MM.1S (cell line): ENCODE data around the gene POLE.

Experiments used
- DNase-seq: peaks from one replicate; pipeline ENCODE4 v3.0.0-alpha.2; 2015
- H2AFZ ChIP-seq: fragments of 300-600 bp; sonication (generic); 2 replicates; pipeline ENCODE4 v1.6.0; 2016; ENCODE audit warnings: antibody characterized with exemption, low read length
- H3F3A ChIP-seq: fragments of 300-600 bp; sonication (generic); 2 replicates; pipeline ENCODE4 v1.6.1; 2016; ENCODE audit warnings: mild to moderate bottlenecking, antibody characterized with exemption, low read length, moderate library complexity, mixed read lengths; ENCODE audit not compliant: insufficient read depth
- H3K27ac ChIP-seq: fragments of 300-600 bp; sonication (generic); 2 replicates; pipeline ENCODE4 v1.5.1; 2016; ENCODE audit warnings: mild to moderate bottlenecking, low read length
- H3K27me3 ChIP-seq: fragments of 300-600 bp; sonication (generic); replicated peaks from 2 replicates; pipeline ENCODE4 v1.6.0; 2016; ENCODE audit warnings: low read length; ENCODE audit not compliant: insufficient read depth
- H3K36me3 ChIP-seq: fragments of 300-600 bp; sonication (generic); replicated peaks from 2 replicates; pipeline ENCODE4 v1.6.1; 2016; ENCODE audit warnings: mild to moderate bottlenecking, low read length, mixed read lengths; ENCODE audit not compliant: insufficient read depth
- H3K4me1 ChIP-seq: fragments of 300-600 bp; sonication (generic); 2 replicates; pipeline ENCODE4 v1.6.1; 2016; ENCODE audit warnings: low read length, mixed read lengths
- H3K4me2 ChIP-seq: fragments of 300-600 bp; sonication (generic); 2 replicates; pipeline ENCODE4 v1.6.0; 2016; ENCODE audit warnings: low read depth, low read length
- H3K4me3 ChIP-seq: fragments of 300-600 bp; sonication (generic); 2 replicates; pipeline ENCODE4 v1.5.1; 2016; ENCODE audit warnings: low read length, mixed read lengths
- H3K79me2 ChIP-seq: fragments of 300-600 bp; sonication (generic); 2 replicates; pipeline ENCODE4 v1.6.1; 2016; ENCODE audit warnings: mixed run types, low read length, mixed read lengths
- H3K9ac ChIP-seq: fragments of 300-600 bp; sonication (generic); 2 replicates; pipeline ENCODE4 v1.6.1; 2016; ENCODE audit warnings: low read length, mixed read lengths
- H3K9me2 ChIP-seq: fragments of 300-600 bp; sonication (generic); replicated peaks from 2 replicates; pipeline ENCODE4 v1.6.1; 2016; ENCODE audit warnings: mild to moderate bottlenecking, low read length, mixed read lengths; ENCODE audit not compliant: insufficient read depth
- H3K9me3 ChIP-seq: fragments of 300-600 bp; sonication (generic); replicated peaks from 2 replicates; pipeline ENCODE4 v1.6.1; 2016; ENCODE audit warnings: mild to moderate bottlenecking, low read length, mixed read lengths; ENCODE audit not compliant: insufficient read depth
- H4K20me1 ChIP-seq: fragments of 300-600 bp; sonication (generic); 2 replicates; pipeline ENCODE4 v1.6.1; 2016; ENCODE audit warnings: mild to moderate bottlenecking, low read length, moderate library complexity, mixed read lengths; ENCODE audit not compliant: insufficient read depth
- EZH2 ChIP-seq: fragments of 300-600 bp; sonication (generic); optimal IDR thresholded peaks from 2 replicates; pipeline ENCODE3; 2017; ENCODE audit warnings: low read depth, mild to moderate bottlenecking, antibody characterized with exemption, low read length, mixed read lengths
- EZH2phosphoT487 ChIP-seq: fragments of 300-600 bp; sonication (generic); IDR thresholded peaks from 2 replicates; pipeline ENCODE4 v1.6.1; 2018; ENCODE audit warnings: antibody characterized with exemption, low read length
- TF ChIP-seq, protein P1 (sequence below): fragments of 300-600 bp; sonication (generic); IDR thresholded peaks from 2 replicates; pipeline ENCODE4 v1.5.1; 2016; ENCODE audit warnings: antibody characterized with exemption, low read length, mixed read lengths

Gene POLE

DNA sequence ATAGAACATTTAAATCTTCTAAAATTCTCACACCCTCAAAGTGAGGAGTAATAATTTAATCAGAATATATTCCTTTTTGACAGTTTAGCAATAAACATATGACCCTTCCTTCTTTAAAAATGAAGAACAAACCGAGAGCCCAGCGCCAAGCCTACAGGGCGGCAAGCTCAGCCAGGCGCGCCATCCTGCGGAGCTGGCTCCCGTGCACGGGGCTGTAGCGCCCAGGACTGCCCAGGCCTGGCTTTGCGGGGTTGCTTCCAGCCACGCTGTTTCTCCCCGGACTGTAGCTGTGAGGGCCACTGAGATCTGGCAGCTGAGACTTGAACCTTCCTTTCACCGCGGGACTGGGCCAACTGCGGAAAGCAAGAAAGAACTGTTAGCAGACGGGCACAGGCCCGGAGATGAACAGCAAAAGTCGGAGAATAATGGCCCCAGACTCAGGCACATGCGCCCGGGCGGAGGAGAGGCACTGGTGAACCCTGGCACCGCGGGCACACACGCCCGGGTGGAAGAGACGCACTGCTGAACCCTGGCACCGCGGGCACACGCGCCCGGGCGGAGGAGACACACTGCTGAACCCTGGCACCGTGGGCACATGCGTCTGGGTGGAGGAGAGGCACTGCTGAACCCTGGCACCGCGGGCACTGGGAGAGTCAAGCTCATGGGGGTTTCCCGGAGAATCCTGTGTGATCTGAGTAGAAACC, 40.1 kb upstream of the POLE start:
- H3K9me2 ChIP-seq: no peaks in the 10 kb centered on the region
- H3K4me3 ChIP-seq: no peak overlapping the region
- DNase-seq: no peak
- H3K9me3 ChIP-seq: no peaks in the 10 kb centered on the region
- no peaks in the 10 kb centered on the region for H4K20me1 ChIP-seq
- H3K9ac ChIP-seq: no peak overlapping the region
- no peak overlapping the region for H2AFZ ChIP-seq
- no peak for TF ChIP-seq EZH2
- TF ChIP-seq, protein P1, sequence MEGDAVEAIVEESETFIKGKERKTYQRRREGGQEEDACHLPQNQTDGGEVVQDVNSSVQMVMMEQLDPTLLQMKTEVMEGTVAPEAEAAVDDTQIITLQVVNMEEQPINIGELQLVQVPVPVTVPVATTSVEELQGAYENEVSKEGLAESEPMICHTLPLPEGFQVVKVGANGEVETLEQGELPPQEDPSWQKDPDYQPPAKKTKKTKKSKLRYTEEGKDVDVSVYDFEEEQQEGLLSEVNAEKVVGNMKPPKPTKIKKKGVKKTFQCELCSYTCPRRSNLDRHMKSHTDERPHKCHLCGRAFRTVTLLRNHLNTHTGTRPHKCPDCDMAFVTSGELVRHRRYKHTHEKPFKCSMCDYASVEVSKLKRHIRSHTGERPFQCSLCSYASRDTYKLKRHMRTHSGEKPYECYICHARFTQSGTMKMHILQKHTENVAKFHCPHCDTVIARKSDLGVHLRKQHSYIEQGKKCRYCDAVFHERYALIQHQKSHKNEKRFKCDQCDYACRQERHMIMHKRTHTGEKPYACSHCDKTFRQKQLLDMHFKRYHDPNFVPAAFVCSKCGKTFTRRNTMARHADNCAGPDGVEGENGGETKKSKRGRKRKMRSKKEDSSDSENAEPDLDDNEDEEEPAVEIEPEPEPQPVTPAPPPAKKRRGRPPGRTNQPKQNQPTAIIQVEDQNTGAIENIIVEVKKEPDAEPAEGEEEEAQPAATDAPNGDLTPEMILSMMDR: no peak
- no peak for TF ChIP-seq EZH2phosphoT487
- no peaks in the 10 kb centered on the region for H3K79me2 ChIP-seq
- H3F3A ChIP-seq: no peaks in the 10 kb centered on the region
- H3K36me3 ChIP-seq: no peaks in the 10 kb centered on the region; the same call in 1 of the 2 replicates
- no peak overlapping the region for H3K27ac ChIP-seq
- no peaks in the 10 kb centered on the region for H3K4me1 ChIP-seq
- no peak overlapping the region for H3K4me2 ChIP-seq
- no peaks in the 10 kb centered on the region for H3K27me3 ChIP-seq

DNA sequence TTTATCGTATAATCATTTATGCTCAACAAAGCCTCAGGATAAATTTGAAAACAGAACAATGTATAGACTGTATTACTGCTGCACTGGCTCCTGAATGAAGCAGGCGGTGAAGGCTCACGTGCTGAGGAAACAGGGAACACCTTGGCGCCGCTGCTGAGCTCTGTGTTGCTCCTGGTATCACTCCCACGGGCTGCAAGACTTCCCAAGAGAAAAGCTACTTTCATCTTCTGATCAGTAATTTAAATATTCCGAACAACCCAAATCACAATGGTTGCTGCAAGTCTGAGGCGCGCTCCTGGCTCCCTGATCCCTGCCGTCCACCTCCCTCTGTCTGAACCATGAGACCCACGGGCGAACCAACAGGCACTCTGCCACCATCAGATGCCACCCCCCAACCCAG, 39.2 kb upstream of the POLE start:
- Histone ChIP-seq H3K79me2 (no peaks in the 10 kb centered on the region), H3K4me3 (no peak overlapping the region), H3K9me2 (no peaks in the 10 kb centered on the region), H3K27me3 (no peaks in the 10 kb centered on the region), H2AFZ (no peak overlapping the region), H3K36me3 (no peaks in the 10 kb centered on the region; the same call in 1 of the 2 replicates), H3K4me1 (no peaks in the 10 kb centered on the region), H3F3A (no peaks in the 10 kb centered on the region), H3K9ac (no peak overlapping the region), H3K4me2 (no peak overlapping the region), H3K27ac (no peak overlapping the region), H3K9me3 (no peaks in the 10 kb centered on the region), H4K20me1 (no peaks in the 10 kb centered on the region)
- DNase-seq: no peak
- TF ChIP-seq EZH2 (no peak), EZH2phosphoT487 (no peak)
- TF ChIP-seq, protein P1: no peak

DNA sequence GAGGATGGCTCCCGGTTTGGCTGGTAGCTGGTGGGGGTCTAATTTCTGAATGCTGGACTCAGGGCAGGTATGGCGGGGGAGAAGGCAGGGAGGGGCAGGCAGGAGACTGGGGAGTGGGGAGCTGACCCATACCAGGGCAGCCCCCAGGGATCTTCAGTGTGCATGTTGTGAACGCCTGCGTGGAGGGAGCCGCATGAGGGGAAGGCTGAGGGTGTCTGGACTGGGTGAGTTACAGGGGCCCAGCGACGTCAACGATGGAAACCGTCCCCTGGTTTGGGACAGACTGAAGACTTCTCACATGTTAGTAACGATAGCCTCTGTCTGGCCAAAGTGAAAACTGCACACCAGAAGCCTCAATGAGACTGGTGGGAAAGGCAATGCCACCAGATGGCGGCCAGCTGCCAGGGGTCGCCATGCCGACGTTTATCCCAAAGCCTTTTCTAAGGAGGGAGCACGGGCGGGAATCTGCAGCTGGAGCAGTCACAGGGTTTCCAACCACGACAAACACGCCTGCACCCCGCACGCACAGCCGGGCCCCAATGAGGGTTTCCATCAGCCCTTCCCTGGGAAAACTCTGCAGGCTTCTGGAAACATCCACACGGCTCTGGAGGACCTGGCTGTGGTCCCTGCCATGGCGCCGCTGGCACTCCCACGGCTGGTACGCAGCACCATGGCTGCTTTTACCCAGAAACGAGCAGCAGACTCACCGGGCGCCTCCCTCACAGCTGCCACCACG, 37.5 kb upstream of the POLE start:
- no peak overlapping the region for H3K27ac ChIP-seq
- no peak overlapping the region for H3K4me2 ChIP-seq
- DNase-seq: no peak
- H4K20me1 ChIP-seq: no peaks in the 10 kb centered on the region
- no peak overlapping the region for H2AFZ ChIP-seq
- no peaks in the 10 kb centered on the region; the same call in none of the 2 replicates for H3K36me3 ChIP-seq
- H3K4me1 ChIP-seq: no peaks in the 10 kb centered on the region
- H3F3A ChIP-seq: no peaks in the 10 kb centered on the region
- H3K9ac ChIP-seq: no peak overlapping the region
- H3K27me3 ChIP-seq: no peaks in the 10 kb centered on the region
- H3K4me3 ChIP-seq: no peak overlapping the region
- no peaks in the 10 kb centered on the region for H3K9me2 ChIP-seq
- no peak for TF ChIP-seq EZH2
- TF ChIP-seq, protein P1: no peak
- no peak for TF ChIP-seq EZH2phosphoT487
- no peaks in the 10 kb centered on the region for H3K79me2 ChIP-seq
- no peaks in the 10 kb centered on the region for H3K9me3 ChIP-seq
